Lower leg skin (tissue), 4 donors: Measurements from ENCODE around the gene EED. TPM values are rescaled to one million over a fixed set of nuclear protein-coding genes. Genes with fewer than 3 reads are reported as not detected.
"Not testable (repeated sequence)": the region's sequence is repeated elsewhere in the genome, so short reads cannot be mapped to it uniquely, and the experiment has no call there.

Experiments used
- DNase-seq, 2 donors: peaks; one replicate each; pipeline ENCODE4 v3.0.0-alpha.2; 2019; ENCODE audit warnings: low spot score in 2 of 2
- H3K4me3 ChIP-seq: fragments of 200-600 bp; sonication (generic); 2 replicates; pipeline ENCODE4 v1.5.1; 2017; ENCODE audit warnings: mild to moderate bottlenecking, low read depth; ENCODE audit not compliant: poor library complexity, severe bottlenecking
- CTCF ChIP-seq, 3 donors: fragments of 450-650 bp; IDR thresholded peaks; one replicate each; pipeline ENCODE4 v1.5.1; 2016; ENCODE audit warnings: antibody characterized with exemption in 3 of 3, mild to moderate bottlenecking in 3 of 3, moderate library complexity in 2 of 3
- POLR2A ChIP-seq, 2 donors: fragments of 450-650 bp; IDR thresholded peaks; one replicate each; pipeline ENCODE4 v1.6.1; 2016 to 2017; ENCODE audit warnings: antibody characterized with exemption in 2 of 2, mild to moderate bottlenecking in 1 of 2, moderate library complexity in 1 of 2
- WGBS, 2 donors: methylation state at CpG; one replicate each; pipeline ENCODE4 v1.1.5; 2018; 5-methylcytosine and 5-hydroxymethylcytosine counted together
- intact Hi-C: fragments of 100-400 bp; cut with DNase I; formaldehyde crosslinking; loops from one replicate; pipeline ENCODE4 v1.15.0; 2023; ENCODE audit warnings: low total_unique reads
- total RNA-seq, 4 donors: library from RNA; depleted of rRNA; stranded (reverse); fragments of >200 nt; gene quantifications; one replicate each; pipeline ENCODE4 v1.1.0, GENCODE V29; 2016

The EED gene
- total RNA-seq, 4 donors from 2014 or later = 13.7 to 18.8 (median 16.2) TPM

- TF ChIP-seq POLR2A (IDR thresholded peaks at IDR 0.05) (no peak), CTCF (IDR thresholded peaks at IDR 0.05) (no peak)
- no peak overlapping the region for H3K4me3 ChIP-seq
- intact Hi-C loops = loop anchor here (5.0 to 10.0 kb wide), 2 partner anchors 275 to 362 kb away; partner anchors contain the start of gene CCDC83
- DNase-seq = no peak
- WGBS, 2 donors = 91 to 93% methylated on average over 7 of the region's 7 CpGs
These were observed 25.0 kb upstream of the EED start for GRCh38 chr11:86219311-86220193.

- TF ChIP-seq POLR2A (IDR thresholded peaks at IDR 0.05) = no peak
- no peak for TF ChIP-seq CTCF (IDR thresholded peaks at IDR 0.05)
- no peak for DNase-seq
- intact Hi-C loops = no loop called here
- WGBS, 2 donors = 86 to 89% methylated on average over 1 of the region's 1 CpG
- no peak overlapping the region for H3K4me3 ChIP-seq
These were observed 23.9 kb upstream of the EED start for GRCh38 chr11:86220653-86221052.

GRCh38 chr11:86222081-86222480, 22.5 kb upstream of the EED start:
- H3K4me3 ChIP-seq = no peak overlapping the region
- 49 to 51% methylated on average over 2 of the region's 2 CpGs for WGBS, 2 donors
- no peak for DNase-seq
- intact Hi-C loops = no loop called here
- TF ChIP-seq POLR2A (IDR thresholded peaks at IDR 0.05) = no peak
- TF ChIP-seq CTCF (IDR thresholded peaks at IDR 0.05) = no peak

GRCh38 chr11:86224575-86224974, 20.0 kb upstream of the EED start:
- DNase-seq, H3K4me3 ChIP-seq, intact Hi-C loops: not testable (repeated sequence)
- 66 to 67% methylated on average over 4 of the region's 4 CpGs for WGBS, 2 donors

GRCh38 chr11:86225344-86225743, 19.2 kb upstream of the EED start:
- intact Hi-C loops, H3K4me3 ChIP-seq, DNase-seq: not testable (repeated sequence)
- 96 to 98% methylated on average over 3 of the region's 3 CpGs for WGBS, 2 donors

GRCh38 chr11:86228269-86229038, 16.1 kb upstream of the EED start:
- no peak for DNase-seq
- intact Hi-C loops = no loop called here
- no peak for TF ChIP-seq POLR2A (IDR thresholded peaks at IDR 0.05)
- WGBS, 2 donors = 91 to 92% methylated on average over 3 of the region's 3 CpGs
- H3K4me3 ChIP-seq = no peak overlapping the region

- intact Hi-C loops, DNase-seq: not testable (repeated sequence)
- WGBS, 2 donors = 86% methylated on average over 3 of the region's 3 CpGs
These were observed 15.6 kb upstream of the EED start for GRCh38 chr11:86229039-86229330.

More at GRCh38 chr11:86229039-86229330, 15.6 kb upstream of the EED start:
- not testable (repeated sequence) for H3K4me3 ChIP-seq
